Suprapubic skin (tissue), 3 donors: ENCODE measurements around the gene TOR1B.

ENCODE experiments used
- POLR2AphosphoS5 ChIP-seq, 3 donors: sonication (generic); formaldehyde crosslinking; IDR thresholded peaks; one replicate each; pipeline ENCODE4 v1.6.1; 2017; ENCODE audit warnings: antibody characterized with exemption in 3 of 3
- TF ChIP-seq, protein P1 (sequence below), 2 donors: fragments of 200-600 bp in 1 of 2; fragments of 450-650 bp in 1 of 2; sonication (generic) in 1 of 2; IDR thresholded peaks; one replicate each; pipeline ENCODE4 v1.5.1; 2016 to 2019; ENCODE audit warnings: antibody characterized with exemption in 2 of 2, mild to moderate bottlenecking in 1 of 2, moderate library complexity in 1 of 2

GRCh38 chr9:129756191-129756590 lies 46.8 kb upstream of the TOR1B start:
- TF ChIP-seq POLR2AphosphoS5 (IDR thresholded peaks at IDR 0.05): no peak
- TF ChIP-seq, protein P1, sequence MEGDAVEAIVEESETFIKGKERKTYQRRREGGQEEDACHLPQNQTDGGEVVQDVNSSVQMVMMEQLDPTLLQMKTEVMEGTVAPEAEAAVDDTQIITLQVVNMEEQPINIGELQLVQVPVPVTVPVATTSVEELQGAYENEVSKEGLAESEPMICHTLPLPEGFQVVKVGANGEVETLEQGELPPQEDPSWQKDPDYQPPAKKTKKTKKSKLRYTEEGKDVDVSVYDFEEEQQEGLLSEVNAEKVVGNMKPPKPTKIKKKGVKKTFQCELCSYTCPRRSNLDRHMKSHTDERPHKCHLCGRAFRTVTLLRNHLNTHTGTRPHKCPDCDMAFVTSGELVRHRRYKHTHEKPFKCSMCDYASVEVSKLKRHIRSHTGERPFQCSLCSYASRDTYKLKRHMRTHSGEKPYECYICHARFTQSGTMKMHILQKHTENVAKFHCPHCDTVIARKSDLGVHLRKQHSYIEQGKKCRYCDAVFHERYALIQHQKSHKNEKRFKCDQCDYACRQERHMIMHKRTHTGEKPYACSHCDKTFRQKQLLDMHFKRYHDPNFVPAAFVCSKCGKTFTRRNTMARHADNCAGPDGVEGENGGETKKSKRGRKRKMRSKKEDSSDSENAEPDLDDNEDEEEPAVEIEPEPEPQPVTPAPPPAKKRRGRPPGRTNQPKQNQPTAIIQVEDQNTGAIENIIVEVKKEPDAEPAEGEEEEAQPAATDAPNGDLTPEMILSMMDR (IDR thresholded peaks at IDR 0.05): no peak
